GM03348 (cell line): ENCODE data around the gene TSKS.

Experiments
- DNase-seq: peaks from one replicate; pipeline ENCODE4 v3.0.0; 2012; ENCODE audit warnings: low spot score

Gene TSKS

DNA sequence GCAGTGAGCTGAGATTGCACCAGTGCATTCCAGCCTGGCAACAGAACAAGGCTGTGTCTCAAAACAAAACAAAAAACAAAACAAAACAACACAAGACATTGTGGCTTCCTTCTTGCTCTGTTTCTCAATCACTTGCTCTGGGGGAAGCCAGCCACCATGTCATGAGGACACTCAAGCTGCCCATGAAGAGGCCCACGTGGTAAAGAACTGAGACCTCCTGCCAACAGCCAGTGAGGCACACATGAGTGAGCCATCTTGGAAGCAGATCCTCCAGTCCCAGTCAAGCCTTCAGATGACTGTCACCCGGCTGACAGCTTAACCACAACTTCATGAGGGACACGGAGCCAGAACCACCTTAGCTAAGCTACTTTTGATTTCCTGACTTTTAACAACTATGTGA lies 47.0 kb downstream of the TSKS start:
- no peak for DNase-seq

- DNase-seq, result no peak
These were observed 49.8 kb downstream of the TSKS start for GRCh38 chr19:49713236-49713845.

DNA sequence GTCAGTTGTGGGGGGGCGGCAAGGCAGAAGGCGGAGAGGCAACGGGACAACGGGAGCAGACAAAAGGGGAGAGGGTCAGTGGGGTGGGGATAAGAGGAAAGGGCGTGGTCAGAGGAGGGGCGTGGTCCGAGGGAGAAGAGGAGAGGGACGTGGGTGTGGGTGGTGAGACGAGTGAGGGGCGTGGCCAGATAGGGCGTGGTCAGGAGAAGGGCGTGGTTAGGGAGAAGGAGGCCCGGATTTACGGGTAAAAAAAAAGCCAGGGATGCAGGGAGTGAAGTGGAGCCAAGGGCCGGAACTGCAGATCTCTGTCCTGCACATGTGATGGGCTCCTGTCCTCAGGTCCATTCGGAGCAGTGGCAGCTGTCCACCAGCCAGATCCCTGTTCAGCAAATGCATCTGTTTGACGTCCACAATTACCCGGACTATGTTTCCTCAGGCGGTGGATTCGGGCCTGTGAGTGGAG lies 50.7 kb downstream of the TSKS start:
- no peak for DNase-seq

DNA sequence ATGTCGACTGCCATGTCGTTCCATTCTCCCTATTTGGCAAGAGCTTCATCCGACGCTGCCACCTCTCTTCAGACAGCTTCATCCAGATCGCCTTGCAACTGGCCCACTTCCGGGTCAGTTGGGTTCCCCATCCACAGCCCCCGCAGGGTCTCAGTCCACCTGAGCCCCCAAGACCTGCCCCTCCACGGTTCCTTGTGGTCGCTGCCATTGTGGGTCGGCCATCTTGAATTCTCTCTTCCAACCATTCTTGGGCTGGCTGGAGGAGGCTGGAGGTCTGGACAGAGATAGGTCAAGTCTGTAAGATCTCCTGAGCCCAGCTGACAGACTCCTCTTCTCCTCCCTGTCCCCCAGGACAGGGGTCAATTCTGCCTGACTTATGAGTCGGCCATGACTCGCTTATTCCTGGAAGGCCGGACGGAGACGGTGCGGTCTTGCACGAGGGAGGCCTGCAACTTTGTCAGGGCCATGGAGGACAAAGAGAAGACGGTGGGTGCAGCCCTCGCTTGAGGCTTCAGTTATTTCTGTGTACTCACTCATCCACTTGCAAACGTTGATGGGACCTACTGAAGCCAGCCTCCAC lies 52.6 kb downstream of the TSKS start:
- DNase-seq, result no peak

DNA sequence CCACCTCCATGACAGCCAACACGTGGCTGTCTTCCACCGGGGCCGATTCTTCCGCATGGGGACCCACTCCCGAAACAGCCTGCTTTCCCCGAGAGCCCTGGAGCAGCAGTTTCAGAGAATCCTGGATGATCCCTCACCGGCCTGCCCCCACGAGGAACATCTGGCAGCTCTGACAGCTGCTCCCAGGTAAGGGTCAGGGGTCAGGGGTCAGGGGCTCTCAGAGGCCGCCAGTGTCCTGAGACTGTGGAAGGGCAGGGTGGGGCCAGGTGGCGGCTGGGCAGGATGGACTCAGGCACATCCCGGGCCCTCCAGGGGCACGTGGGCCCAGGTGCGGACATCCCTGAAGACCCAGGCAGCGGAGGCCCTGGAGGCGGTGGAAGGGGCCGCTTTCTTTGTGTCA lies 57.2 kb downstream of the TSKS start:
- DNase-seq, result no peak

DNA sequence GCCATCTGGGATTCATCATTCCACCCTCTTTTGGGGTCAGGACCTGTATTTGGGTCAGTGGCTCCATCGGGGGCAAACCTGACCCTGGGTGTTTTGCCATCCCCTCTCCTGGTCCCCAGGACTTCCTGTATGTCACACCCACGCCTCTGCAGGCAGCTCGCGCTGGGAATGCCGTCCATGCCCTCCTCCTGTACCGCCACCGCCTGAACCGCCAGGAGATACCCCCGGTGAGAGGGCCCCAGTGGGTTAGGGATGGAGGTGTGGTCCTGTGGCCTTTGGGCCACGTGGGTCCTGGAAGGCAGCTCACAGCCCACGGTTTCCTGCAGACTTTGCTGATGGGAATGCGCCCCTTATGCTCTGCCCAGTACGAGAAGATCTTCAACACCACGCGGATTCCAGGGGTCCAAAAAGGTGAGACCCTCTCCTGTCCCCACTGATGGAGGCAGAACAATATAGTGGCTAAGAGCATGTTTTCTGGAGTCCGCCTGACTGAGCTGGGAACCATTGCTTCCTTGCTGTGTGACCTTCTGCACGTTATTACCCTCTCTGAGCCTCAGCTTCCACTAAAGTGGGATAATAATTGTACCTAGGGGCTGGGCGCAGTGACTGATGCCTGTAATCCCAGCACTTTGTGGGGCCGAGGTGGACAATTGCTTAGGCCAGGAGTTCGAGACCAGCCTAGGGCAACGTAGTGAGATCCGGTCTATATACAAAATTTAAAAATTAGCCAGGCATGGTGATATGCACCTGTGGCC lies 58.0 kb downstream of the TSKS start:
- no peak for DNase-seq

DNA sequence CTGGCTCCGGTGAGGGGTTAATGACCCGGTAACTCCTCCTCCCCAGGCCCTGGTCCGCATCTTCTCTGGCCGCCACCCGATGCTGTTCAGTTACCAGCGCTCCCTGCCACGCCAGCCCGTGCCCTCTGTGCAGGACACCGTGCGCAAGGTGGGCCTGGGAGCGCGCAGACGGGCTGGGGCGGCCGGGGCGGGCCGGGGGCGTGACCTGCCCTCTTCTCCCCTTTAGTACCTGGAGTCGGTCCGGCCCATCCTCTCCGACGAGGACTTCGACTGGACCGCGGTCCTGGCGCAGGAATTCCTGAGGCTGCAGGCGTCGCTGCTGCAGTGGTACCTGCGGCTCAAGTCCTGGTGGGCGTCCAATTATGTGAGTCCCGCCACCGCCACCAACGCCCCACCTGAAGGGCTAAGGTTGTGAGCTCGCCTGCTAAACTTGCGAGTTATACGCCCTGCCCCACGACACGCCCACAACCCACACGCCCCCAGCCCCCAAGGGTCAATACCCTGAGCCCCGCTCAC lies 61.8 kb downstream of the TSKS start:
- DNase-seq, result no peak

GRCh38 chr19:49700563-49700962 lies 62.5 kb downstream of the TSKS start:
- no peak for DNase-seq

GRCh38 chr19:49699364-49699763 lies 63.7 kb downstream of the TSKS start:
- DNase-seq, result no peak

DNA sequence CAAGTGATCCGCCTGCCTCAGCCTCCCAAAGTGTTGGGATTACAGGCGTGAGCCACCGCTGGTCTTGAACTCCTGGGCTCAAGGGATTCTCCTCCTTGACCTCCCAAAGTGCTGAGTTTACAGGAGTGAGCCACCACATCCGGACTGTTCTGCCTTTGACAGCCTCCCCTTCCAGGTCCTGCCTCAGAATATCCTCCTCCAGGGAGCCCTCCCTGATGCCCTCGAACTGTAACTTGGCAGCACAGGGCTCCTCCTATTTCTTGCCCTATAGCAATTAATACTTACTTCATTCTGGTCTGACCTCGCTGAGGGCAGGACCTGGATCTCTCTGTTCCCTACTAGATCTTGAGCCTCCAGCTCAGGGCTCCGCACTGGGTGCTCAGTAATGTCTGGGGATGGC lies 66.2 kb downstream of the TSKS start:
- no peak for DNase-seq

- no peak for DNase-seq
These were observed 67.0 kb downstream of the TSKS start for GRCh38 chr19:49696115-49696514.

DNA sequence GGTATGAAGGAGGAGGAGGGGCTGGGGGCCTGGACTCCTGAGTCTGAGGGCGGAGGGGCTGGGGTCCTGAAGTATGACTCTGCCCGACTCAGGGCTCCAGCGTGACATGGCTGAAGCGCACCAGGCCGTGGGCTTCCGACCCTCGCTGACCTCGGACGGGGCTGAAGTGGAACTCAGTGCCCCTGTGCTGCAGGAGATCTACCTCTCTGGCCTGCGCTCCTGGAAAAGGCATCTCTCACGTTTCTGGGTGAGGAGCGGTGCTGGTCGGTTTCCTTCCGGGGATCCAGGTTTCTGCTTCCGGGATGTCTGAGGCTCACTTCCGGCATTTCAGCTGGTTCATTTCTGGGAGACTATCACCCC lies 71.0 kb downstream of the TSKS start:
- DNase-seq, result no peak

DNA sequence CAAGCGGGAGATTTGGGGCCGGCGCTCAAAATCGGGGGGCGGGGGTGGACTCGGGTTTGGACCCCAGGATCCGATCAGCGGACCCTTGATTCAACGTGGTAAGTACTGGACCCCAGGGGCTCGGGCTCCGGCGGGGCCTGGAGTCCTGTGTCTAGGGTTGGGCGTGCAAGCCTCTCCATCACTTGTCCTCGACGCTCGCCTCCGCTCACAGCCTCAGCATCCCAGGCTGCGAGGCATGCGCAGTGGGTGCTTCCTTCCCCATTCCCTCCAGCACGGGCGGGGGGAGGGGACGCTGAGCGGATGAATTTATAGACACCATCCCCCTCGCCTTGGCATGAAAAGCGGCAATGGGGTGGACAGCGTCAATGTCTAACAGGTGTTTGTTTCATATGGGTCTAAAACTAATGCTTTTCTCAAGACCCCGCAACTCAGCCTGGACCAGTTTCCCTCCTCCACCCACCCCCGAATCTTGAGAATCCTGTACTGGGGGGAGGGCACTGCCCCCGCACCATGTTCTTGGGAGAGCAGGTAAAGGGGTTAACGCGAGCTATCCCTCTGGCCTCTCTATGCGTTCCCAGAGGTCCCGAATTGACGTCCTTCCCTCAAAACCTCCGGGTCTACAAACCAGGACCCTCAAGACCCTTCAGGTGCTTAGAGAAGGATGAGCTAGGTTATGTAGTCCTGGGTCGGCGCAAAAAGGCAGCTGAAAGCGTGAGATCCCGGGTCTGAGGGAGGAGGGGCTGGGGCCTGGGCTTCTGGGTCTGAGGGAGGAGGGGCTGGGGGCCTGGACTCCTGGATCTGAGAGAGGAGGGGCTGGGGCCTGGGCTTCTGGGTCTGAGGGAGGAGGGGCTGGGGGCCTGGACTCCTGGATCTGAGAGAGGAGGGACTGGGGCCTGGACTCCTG lies 71.6 kb downstream of the TSKS start:
- peak; percentile 88 for DNase-seq

GRCh38 chr19:49690656-49691242 lies 72.4 kb downstream of the TSKS start, which contains the start of gene CPT1C:
Gene CPT1C (plus strand): TSS chr19:49691116. CDS start chr19:49692253, 1,137 bp downstream.
- DNase-seq, result peak; percentile 92

DNA sequence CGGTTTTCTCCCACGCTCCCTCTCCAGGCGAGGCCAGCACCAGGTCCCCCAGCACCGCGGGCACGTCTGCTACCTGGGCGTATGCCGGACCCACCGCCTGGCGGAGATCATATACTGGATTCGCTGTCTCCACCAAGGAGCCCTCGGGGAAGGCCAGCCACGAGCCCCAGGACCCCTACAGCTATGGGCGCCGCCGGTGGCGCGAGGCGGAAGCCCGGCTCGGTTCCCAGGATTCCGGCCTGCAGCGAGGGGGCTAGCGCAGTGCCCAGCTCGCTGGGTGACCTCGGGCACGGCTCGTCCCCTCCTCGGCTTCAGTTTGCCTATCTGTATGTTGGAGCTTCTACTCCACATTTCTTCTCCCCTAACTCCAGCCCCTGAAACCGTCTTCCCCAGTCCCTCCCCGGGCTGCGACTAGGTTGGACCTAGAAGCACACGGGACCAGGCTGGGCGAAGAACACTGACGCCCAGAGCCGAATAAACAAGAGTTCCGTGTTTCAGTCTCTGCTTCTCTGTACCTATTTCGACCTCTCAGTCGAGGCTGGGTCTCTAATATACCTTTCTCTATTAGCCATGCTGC lies 72.9 kb downstream of the TSKS start:
- no peak for DNase-seq
